ENCODE measurements around the gene CCDC159.
"Not testable (repeated sequence)": the region's sequence is repeated elsewhere in the genome, so short reads cannot be mapped to it uniquely, and the experiment has no call there.

Gene CCDC159

GRCh38 chr19:11367528-11367927 lies 21.2 kb downstream of the CCDC159 start:
- no peak for DNase-seq

GRCh38 chr19:11370744-11371143 lies 24.4 kb downstream of the CCDC159 start:
- DNase-seq: no peak

DNA sequence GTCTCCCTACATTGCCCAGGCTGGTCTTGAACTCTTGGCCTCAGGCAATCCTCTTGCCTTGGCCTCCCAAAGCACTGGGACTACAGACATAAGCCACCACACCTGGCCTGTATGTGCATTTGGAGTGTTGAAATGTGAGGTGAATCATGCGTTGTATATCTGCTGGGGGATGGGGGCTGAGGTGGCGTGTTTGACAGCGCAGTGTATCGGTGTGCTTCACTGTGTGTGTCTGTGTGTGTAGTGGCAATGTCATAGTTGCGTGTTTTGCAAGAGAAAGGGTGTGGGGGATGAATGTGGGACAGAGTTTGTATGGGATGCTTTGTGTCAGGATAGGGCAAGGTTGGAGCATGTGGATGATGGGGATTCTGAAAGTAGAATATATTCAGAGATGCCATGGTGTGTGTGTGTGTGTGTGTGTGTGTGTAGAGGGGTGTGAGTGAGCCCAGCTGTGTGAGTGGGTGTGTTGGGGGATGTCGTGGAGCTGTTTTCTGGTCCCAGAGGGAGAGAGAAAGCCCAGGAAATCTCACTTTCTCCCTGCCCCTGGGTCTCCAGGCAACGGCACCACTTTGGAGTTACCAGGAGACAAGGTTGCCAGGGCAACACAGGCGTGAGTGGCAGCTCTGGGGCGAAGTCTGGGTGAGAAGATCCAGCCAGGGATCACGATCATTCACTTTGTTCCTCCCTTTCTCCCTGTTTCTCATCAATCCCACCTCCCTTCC lies 27.0 kb downstream of the CCDC159 start:
- no peak for DNase-seq

- DNase-seq: no peak
These were observed 27.6 kb downstream of the CCDC159 start for GRCh38 chr19:11373885-11374432.

DNA sequence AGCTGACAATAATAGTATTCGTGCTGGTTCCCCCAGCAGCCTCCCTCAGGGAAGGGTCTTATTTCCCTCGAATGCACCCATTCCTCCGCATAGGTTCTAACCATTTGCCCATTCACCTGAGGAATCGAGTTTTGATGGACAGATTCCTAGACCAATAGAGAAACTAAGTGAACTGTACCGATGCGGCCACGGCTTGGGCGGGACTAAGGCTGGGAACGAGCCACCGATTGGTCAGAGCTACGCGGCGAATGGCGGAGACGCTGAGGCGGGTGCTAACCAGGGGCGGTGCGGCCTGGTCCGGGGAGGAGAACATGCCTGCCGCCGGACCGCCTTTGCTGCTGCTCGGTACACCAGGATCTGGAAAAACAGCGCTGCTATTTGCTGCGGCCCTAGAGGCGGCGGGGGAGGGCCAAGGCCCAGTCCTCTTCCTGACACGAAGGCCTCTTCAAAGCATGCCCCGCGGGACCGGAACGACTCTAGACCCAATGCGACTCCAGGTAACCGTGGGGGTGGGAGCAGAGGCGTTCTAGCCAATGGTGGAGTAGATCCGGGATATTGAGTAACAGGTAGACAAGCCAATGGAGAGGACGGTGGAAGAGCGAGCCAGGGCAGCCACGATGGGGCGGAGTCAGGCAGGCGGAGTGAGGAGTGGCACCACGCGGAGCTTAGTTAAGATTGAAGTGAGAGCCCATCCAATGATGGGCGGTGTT lies 28.3 kb downstream of the CCDC159 start, which contains the start of gene SWSAP1:
Gene SWSAP1, plus strand, starts transcription at position 234 of the 710 bp plus-strand sequence. Its CDS starts 15 bp downstream, at position 249.
- DNase-seq: peak; percentile 97

DNA sequence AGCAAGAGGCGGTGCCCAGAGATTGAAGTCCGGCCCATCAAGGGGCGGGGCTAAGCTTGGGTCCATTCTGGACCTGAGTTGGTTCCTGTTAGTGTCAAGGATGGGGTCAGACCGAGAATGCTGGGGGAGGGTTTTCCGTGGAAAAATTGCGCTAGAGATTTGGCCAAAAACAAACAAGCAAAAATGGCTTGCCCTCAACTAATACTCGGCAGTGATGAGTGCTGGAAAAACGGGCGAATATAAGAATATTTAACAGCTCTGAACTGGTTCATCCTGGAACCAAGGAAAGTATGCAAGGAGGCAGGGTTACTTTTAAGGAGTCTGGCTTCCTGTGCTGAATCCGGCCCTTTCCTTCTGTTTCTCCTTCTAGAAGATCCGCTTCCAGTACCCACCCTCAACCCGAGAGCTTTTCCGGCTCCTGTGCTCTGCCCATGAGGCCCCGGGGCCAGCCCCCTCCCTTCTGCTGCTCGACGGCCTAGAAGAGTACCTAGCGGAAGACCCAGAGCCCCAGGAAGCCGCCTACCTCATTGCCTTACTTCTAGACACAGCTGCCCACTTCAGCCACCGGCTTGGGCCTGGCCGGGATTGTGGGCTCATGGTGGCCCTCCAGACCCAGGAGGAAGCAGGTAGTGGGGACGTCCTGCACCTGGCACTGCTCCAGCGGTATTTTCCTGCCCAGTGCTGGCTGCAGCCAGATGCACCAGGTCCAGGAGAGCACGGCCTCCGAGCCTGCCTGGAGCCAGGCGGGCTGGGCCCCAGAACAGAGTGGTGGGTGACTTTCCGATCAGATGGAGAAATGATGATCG lies 29.0 kb downstream of the CCDC159 start:
- peak; percentile 67 for DNase-seq

DNA sequence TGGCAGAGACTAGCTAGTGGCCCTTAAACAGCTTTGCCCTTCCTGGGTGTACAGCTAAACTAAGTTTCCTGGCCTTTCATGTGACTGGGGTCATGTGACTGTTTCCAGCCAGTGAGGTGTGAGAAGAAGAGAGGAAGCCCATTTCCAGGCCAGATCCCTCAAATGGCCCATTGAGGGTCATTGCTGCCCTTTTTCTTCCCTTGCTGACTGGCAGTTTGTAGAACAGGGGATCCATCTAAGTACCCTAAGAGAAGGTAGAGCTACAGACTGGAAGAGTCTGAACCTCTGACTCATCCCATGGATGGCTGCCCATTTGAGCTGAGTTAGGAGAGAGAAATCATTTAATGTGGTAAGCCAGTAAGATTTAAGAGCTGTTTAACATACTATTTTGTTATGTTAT lies 30.9 kb downstream of the CCDC159 start:
- peak; percentile 26 for DNase-seq

GRCh38 chr19:11377756-11378155 lies 31.4 kb downstream of the CCDC159 start:
- no peak for DNase-seq

GRCh38 chr19:11378319-11379189 lies 32.2 kb downstream of the CCDC159 start:
- peak; percentile 22 for DNase-seq

DNA sequence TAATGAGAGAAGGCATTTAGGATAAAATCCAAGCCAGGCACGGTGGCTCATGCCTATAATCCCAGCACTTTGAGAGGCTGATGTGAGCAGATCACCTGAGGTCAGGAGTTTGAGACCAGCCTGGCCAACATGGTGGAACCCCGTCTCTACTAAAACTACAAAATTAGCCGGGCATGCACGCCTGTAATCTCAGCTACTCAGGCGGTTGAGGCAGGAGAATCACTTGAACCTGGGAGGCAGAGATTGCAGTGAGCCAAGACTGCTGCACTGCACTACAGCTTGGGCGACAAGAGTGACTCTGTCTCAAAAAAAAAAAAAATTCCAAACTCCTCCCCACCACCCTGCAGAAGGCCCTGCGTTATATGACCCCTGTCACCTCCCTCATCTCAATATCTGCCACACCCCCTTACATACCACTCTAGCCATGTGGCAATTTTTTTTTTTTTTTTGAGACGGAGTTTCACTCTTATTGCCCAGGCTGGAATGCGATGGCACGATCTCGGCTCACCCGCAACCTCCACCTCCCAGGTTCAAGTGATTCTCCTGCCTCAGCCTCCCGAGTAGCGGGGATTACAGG lies 33.0 kb downstream of the CCDC159 start:
- not testable (repeated sequence) for DNase-seq

DNA sequence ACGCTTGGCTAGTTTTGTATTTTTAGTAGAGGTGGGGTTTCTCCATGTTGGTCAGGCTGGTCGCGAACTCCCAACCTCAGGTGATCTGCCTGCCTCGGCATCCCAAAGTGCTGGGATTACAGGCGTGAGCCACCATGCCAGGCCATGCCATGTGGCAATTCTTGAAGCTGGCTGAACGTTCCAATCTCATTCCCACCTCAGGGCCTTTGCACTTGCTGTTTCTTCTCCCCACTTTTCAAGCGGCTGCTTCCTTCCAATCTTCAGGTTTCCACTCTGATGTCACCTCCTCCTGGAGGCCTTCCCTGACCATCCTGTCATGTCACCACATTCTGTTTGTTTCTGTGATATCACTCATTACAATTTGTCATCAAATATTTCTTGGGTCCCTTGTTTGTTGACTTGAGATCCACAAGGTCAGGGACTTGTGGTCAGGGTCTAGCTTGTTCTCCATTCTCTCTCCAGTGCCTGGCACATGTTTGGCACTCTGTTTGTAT lies 33.6 kb downstream of the CCDC159 start:
- DNase-seq: no peak

- DNase-seq: peak; percentile 96
These were observed 34.6 kb downstream of the CCDC159 start for GRCh38 chr19:11380653-11381537.

DNA sequence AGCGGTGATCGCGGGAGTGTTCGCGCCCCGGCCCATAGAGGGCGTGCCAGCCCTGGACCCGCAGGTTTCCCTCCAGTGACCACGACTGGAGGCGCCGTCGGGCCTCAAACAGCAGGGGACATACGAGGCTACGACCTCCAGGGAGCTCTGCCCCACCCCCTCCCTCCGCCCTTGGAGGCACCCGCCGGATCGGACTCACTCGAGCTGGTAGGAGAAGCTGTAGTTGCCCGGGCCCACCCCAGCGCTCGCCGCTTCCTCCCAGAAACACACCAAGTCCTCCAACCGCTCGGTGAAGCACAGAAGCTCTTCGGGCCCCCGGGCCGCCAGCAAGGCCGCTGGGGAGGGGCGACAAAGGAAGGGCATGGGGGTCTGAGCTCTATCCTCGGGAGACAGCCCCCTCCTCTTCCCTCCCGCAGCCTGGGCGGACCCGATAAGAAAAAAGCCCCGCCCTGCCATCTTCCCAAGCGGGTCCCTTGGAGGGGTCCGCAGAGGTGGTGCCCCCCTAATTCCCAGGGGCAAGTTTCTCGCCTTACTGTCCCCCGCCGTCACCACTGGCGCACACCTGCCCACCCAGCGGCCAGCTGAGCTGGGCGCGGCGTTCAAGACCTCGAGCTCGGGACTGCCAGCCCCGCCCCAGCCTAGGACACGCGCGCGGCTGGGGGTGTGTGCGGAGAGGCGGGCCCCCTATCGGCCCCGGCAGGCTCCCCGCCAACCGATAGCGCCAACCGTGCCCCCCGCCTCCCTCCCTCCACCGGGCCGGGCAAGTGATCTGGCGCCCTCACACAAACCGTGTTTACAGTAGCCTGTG lies 36.8 kb downstream of the CCDC159 start:
- DNase-seq: peak; percentile 38

GRCh38 chr19:11383706-11384048 lies 37.4 kb downstream of the CCDC159 start:
- no peak for DNase-seq

DNA sequence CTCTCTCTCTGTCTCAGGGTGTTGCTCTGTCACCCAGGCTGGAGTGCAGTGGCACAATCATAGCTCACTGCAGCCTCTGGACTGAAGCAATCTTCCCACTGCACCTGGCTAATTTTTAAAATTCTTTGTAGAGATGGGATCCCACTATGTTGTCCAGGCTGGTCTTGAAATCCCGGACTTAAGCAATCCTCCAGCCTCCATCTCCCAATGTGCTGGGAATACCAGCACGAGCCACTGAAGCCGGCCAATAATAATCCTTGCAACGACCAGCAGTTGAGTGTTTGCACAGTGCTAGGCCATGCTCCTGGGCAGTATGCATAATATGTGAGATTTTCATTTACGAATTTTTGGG lies 38.4 kb downstream of the CCDC159 start:
- DNase-seq: no peak

DNA sequence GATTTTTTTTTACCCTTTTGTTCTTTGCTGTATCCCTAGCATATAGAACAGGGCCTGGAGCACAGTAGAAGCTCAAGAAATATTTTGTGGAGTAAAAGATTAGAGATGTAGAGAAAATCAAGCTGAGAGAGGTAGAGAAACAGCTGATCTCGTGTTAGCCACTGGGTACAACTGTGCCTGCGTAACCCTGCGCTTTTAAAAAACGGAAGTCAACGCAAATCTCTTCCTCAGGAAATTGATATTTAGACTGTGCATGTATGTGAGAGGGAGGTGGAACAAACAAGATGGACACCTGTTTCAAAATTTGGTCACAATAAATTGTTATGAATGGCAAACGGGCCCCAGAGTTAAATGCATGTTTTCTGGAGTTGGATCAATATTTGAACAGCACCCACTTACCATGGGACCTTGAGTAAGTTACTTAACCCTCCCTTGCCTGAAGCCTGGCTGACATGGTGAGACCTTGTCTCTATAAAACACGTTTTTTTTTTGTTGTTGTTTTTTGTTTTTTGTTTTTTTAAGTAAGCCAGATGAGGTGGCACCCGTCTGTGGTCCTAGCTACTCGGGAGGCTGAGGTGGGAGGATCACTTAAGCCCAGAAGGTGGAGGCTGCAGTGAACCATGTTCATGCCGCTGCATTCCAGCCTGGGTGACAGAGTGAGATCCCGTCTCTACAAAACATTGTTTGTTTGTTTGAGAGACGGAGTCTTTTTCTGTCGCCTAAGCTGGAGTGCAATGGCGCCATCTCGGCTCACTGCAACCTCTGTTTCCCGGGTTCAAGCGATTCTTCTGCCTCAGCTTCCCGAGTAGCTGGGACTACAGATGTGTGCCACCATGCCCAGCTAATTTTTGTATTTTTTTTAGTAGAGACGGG lies 41.1 kb downstream of the CCDC159 start:
- no peak for DNase-seq

DNA sequence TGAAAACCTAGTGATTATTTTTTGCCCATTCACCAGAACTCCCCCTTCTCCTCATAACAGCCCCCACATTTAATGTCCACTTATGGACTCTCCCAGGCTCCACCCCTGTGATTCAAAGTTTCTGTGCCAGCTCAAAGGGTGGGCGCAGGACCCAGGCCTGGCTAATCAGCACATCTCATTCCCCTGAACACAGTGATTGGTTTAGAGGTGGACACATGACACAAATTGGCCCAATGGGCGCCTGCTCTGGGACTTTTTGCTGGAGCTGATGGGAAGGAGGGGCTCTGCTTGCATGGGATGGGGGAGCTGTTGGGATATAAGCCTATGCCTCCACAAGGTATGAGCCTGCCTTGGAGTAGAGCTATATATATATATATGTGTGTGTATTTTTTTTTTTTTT lies 44.0 kb downstream of the CCDC159 start:
- DNase-seq: no peak

- no peak for DNase-seq
These were observed 44.8 kb downstream of the CCDC159 start for GRCh38 chr19:11390933-11391680.
